ENCODE measurements around the gene GPR15.
"Not testable (repeated sequence)": the region's sequence is repeated elsewhere in the genome, so short reads cannot be mapped to it uniquely, and the experiment has no call there.

The GPR15 gene

GRCh38 chr3:98556164-98557130 lies 24.7 kb downstream of the GPR15 start:
- peaks cover 39% of the 10 kb centered on the region for H3K36me3 Mint-ChIP-seq
- peaks cover 6% of the 10 kb centered on the region for H3K9me3 Mint-ChIP-seq
- peak overlapping the region; percentile 77 for H3K4me3 Mint-ChIP-seq
- H3K4me1 Mint-ChIP-seq = peaks cover 97% of the 10 kb centered on the region
- H3K27ac Mint-ChIP-seq = peak overlapping the region; percentile 97
- H3K27me3 Mint-ChIP-seq = no peaks in the 10 kb centered on the region
- DNase-seq = peak; percentile 88
- CTCF ChIA-PET = interaction anchor here (0.6 to 2.0 kb wide), 7 partner anchors 9 to 34 kb away, joined by 3 to 7 read pairs (median 3); partner anchors contain the start of gene CLDND1

- no peaks in the 10 kb centered on the region for H3K27me3 Mint-ChIP-seq
- peak; percentile 55 for DNase-seq
- H3K9me3 Mint-ChIP-seq = peaks cover 6% of the 10 kb centered on the region
- H3K4me3 Mint-ChIP-seq = peak overlapping the region; percentile 77
- peaks cover 95% of the 10 kb centered on the region for H3K4me1 Mint-ChIP-seq
- H3K27ac Mint-ChIP-seq = peak overlapping the region; percentile 97
- H3K36me3 Mint-ChIP-seq = peaks cover 29% of the 10 kb centered on the region
- CTCF ChIA-PET = interaction anchor here (0.8 to 2.0 kb wide), 7 partner anchors 8 to 40 kb away, joined by 3 to 7 read pairs (median 3); no protein-coding TSS in a partner anchor
Measured at GRCh38 chr3:98557324-98558010, 25.7 kb downstream of the GPR15 start.

DNA sequence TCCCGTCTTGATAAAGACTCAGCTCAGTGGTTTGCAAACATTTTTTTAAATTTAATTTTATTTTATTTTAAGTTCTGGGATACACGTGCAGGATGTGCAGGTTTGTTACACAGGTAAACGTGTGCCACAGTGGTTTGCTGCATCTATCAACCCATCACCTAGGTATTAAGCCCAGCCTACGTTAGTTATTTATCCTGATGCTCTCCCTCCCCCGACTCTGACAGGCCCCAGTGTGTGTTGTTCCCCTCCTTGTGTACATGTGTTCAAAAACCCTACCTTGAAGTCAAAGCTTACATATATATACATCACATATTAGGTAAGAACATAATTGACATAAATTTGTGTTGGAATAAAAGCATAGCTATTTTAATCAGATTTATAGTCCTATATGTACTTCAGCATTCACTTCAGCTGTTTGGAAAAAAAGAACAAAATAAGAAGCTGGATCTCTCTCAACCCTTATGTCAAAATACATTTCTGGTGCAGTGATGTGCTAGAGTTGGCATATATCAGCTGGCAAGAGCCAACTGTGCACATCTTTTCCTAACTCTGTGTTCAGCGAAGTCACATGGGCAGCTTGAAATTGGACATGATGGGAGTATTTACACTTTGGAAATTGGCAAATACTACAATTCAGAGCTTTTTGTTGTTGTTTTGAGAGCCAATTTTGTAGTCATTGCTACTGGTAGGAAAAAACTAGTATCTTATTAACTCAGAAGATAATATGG lies 26.5 kb downstream of the GPR15 start:
- CTCF ChIA-PET = interaction anchor here (0.7 to 1.7 kb wide), 5 partner anchors 15 to 40 kb away, joined by 3 to 5 read pairs (median 3); no protein-coding TSS in a partner anchor
- Mint-ChIP-seq H3K27ac (peak overlapping the region; percentile 97), H3K4me3 (peak overlapping the region; percentile 24), H3K36me3 (peaks cover 24% of the 10 kb centered on the region), H3K27me3 (no peaks in the 10 kb centered on the region), H3K9me3 (peaks cover 6% of the 10 kb centered on the region), H3K4me1 (peaks cover 95% of the 10 kb centered on the region)
- no peak for DNase-seq

GRCh38 chr3:98559769-98560168 lies 28.0 kb downstream of the GPR15 start:
- Mint-ChIP-seq H3K27ac (peak overlapping the region; percentile 89), H3K4me1 (peaks cover 95% of the 10 kb centered on the region), H3K36me3 (peaks cover 20% of the 10 kb centered on the region)
- DNase-seq, CTCF ChIA-PET, H3K4me3 Mint-ChIP-seq, H3K9me3 Mint-ChIP-seq, H3K27me3 Mint-ChIP-seq: not testable (repeated sequence)

- Mint-ChIP-seq H3K36me3 (peaks cover 19% of the 10 kb centered on the region), H3K27ac (peak overlapping the region; percentile 21), H3K4me3 (no peak overlapping the region), H3K4me1 (peaks cover 95% of the 10 kb centered on the region), H3K27me3 (no peaks in the 10 kb centered on the region), H3K9me3 (peaks cover 6% of the 10 kb centered on the region)
- CTCF ChIA-PET = no interaction called here
- no peak for DNase-seq
Measured at GRCh38 chr3:98560911-98561310, 29.1 kb downstream of the GPR15 start.

DNA sequence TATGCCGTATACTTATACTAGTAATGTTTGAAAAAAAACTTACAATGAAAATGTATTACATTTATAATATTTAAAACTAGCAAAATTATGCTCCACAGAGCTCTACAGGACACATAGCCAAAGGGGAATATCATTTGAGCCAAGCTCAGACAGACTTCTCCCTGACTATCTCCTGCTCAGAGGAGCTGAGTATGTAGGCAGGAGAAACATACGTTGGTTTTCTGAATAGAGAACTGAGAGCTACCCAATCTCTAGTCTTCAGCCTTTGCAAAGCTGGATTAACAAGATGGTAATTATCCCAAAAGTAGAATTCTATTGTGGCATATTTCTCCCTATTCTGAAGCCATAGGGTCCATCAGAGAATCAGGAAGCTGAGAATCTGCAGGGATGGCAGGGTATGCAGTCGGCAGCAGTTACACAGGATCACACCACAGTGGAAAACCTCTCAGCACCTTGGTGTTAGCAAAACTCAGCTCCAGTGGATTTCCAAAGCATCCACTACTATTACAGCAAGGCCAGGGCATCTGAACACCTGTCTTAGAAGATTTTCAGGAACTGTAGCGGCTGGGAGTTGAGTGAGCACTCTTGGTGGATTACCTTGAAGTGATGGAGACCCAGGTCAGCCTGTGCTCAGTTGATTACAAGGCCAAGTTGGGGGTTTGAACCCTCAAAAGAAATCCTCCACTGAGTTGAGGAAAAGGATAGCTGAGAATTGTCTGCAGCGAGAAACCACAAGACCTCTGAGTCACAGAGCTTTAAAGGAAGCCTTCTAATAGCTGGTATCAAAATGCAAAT lies 30.1 kb downstream of the GPR15 start:
- peak overlapping the region; percentile 99 for H3K27ac Mint-ChIP-seq
- peak; percentile 37 for DNase-seq
- peaks cover 6% of the 10 kb centered on the region for H3K9me3 Mint-ChIP-seq
- H3K4me3 Mint-ChIP-seq = peak overlapping the region; percentile 28
- peaks cover 17% of the 10 kb centered on the region for H3K36me3 Mint-ChIP-seq
- CTCF ChIA-PET = interaction anchor here (0.7 to 3.0 kb wide), 4 partner anchors 10 to 24 kb away, joined by 3 to 19 read pairs (median 10); no protein-coding TSS in a partner anchor
- peaks cover 95% of the 10 kb centered on the region for H3K4me1 Mint-ChIP-seq
- no peaks in the 10 kb centered on the region for H3K27me3 Mint-ChIP-seq

DNA sequence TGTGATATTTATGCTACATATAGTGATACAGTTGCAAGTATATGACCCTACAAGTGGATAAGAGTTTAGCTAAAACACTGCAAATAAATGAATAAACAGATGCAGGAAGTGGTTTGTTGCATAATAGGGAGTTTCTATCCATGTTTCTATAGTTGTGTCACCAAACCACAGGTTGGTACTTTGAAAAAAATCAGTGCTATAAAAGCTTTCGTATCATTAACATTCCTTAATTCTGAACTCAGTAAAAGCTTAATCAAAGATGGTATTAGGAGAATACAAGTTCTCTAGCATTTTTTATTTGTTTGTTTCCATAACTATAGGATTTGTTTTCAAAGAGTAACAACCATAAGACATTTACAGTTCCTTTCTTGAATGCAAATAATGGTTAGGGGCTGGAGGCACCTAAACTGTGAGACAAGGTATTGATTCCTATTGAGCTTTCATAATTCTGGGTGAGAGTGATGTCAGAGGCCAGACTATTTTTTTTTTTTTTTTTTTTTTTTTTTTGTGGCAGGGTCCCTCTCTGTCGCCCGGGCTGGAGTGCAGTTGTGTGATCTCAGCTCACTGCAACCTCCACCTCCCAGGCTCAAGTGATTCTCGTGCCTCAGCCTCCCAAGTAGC lies 32.0 kb downstream of the GPR15 start:
- Mint-ChIP-seq H3K4me1 (peaks cover 93% of the 10 kb centered on the region), H3K4me3 (peak overlapping the region; percentile 24), H3K9me3 (peaks cover 8% of the 10 kb centered on the region), H3K27me3 (no peaks in the 10 kb centered on the region), H3K36me3 (peaks cover 19% of the 10 kb centered on the region), H3K27ac (peak overlapping the region; percentile 99)
- peak; percentile 35 for DNase-seq
- CTCF ChIA-PET = interaction anchor here (1.2 to 3.0 kb wide), 4 partner anchors 9 to 26 kb away, joined by 4 to 19 read pairs (median 10); no protein-coding TSS in a partner anchor

- CTCF ChIA-PET = interaction anchor here (1.2 to 3.0 kb wide), 4 partner anchors 8 to 27 kb away, joined by 4 to 19 read pairs (median 10); no protein-coding TSS in a partner anchor
- Mint-ChIP-seq H3K27ac (peak overlapping the region; percentile 99), H3K4me1 (peaks cover 93% of the 10 kb centered on the region), H3K4me3 (peak overlapping the region; percentile 67), H3K36me3 (peaks cover 20% of the 10 kb centered on the region), H3K27me3 (no peaks in the 10 kb centered on the region), H3K9me3 (peaks cover 5% of the 10 kb centered on the region)
- peak; percentile 54 for DNase-seq
Measured at GRCh38 chr3:98564282-98565005, 32.7 kb downstream of the GPR15 start.

- CTCF ChIA-PET = interaction anchor here (1.6 kb wide), 1 partner anchor 9 kb away, joined by 7 read pairs; no protein-coding TSS in a partner anchor
- Mint-ChIP-seq H3K36me3 (peaks cover 19% of the 10 kb centered on the region), H3K27me3 (no peaks in the 10 kb centered on the region), H3K4me1 (peaks cover 90% of the 10 kb centered on the region), H3K4me3 (peak overlapping the region; percentile 19), H3K27ac (peak overlapping the region; percentile 99), H3K9me3 (peaks cover 7% of the 10 kb centered on the region)
- no peak for DNase-seq
Measured at GRCh38 chr3:98565237-98565643, 33.5 kb downstream of the GPR15 start.

DNA sequence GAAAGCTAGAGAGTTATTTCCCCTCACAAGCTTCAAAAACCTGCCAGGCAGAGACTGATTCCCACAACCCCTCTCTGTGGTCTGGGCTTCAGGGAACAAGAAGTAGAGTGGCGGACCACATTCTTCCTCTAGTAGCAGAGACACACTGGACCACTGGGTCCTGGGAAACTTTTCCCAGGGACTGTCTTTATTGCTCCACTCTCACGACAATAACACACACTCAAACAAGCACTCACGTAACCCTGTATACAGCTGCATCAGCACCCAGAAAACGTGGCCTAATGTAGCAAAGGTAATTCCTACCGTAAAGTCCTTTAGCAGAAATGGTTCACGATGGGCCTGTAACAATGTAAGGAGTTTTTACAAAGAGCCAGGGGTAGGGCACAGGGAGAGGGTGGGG lies 34.1 kb downstream of the GPR15 start:
- peaks cover 87% of the 10 kb centered on the region for H3K4me1 Mint-ChIP-seq
- no peak for DNase-seq
- H3K27ac Mint-ChIP-seq = peak overlapping the region; percentile 99
- CTCF ChIA-PET = interaction anchor here (1.6 kb wide), 1 partner anchor 9 kb away, joined by 7 read pairs; no protein-coding TSS in a partner anchor
- H3K36me3 Mint-ChIP-seq = peaks cover 17% of the 10 kb centered on the region
- H3K9me3 Mint-ChIP-seq = peaks cover 7% of the 10 kb centered on the region
- no peak overlapping the region for H3K4me3 Mint-ChIP-seq
- no peaks in the 10 kb centered on the region for H3K27me3 Mint-ChIP-seq

- peak; percentile 50 for DNase-seq
- peak overlapping the region; percentile 99 for H3K27ac Mint-ChIP-seq
- H3K4me3 Mint-ChIP-seq = peak overlapping the region; percentile 22
- peaks cover 16% of the 10 kb centered on the region for H3K36me3 Mint-ChIP-seq
- H3K27me3 Mint-ChIP-seq = no peaks in the 10 kb centered on the region
- H3K9me3 Mint-ChIP-seq = peaks cover 7% of the 10 kb centered on the region
- CTCF ChIA-PET = no interaction called here
- peaks cover 83% of the 10 kb centered on the region for H3K4me1 Mint-ChIP-seq
Measured at GRCh38 chr3:98567666-98568270, 36.0 kb downstream of the GPR15 start.

- no peaks in the 10 kb centered on the region for H3K27me3 Mint-ChIP-seq
- H3K4me1 Mint-ChIP-seq = peaks cover 83% of the 10 kb centered on the region
- CTCF ChIA-PET = no interaction called here
- H3K36me3 Mint-ChIP-seq = peaks cover 18% of the 10 kb centered on the region
- H3K27ac Mint-ChIP-seq = peak overlapping the region; percentile 99
- peaks cover 7% of the 10 kb centered on the region for H3K9me3 Mint-ChIP-seq
- no peak for DNase-seq
- no peak overlapping the region for H3K4me3 Mint-ChIP-seq
Measured at GRCh38 chr3:98568402-98568801, 36.6 kb downstream of the GPR15 start.
